ENCODE measurements around the gene TTC13. TPM values are rescaled to one million over a fixed set of nuclear protein-coding genes. Genes with fewer than 3 reads are reported as not detected.

TTC13 gene
- total RNA-seq, 1 donor from 2014 or later = 18.6 TPM

- no peak overlapping the region for H3K27ac ChIP-seq
- no peaks in the 10 kb centered on the region for H3K9me3 ChIP-seq
- peaks cover 5% of the 10 kb centered on the region for H3K27me3 ChIP-seq
- no peak for TF ChIP-seq CTCF (IDR thresholded peaks at IDR 0.05)
- no peaks in the 10 kb centered on the region for H3K36me3 ChIP-seq
- DNase-seq (no peak), ATAC-seq (no peak)
- peaks cover 9% of the 10 kb centered on the region for H3K4me1 ChIP-seq
- H3K4me3 ChIP-seq = no peak overlapping the region
- intact Hi-C loops (cut with DNase I) = no loop called here
Observed at GRCh38 chr1:230877146-230877923, 101.3 kb downstream of the TTC13 start.

GRCh38 chr1:230876660-230877059, 102.0 kb downstream of the TTC13 start:
- H3K27ac ChIP-seq = no peak overlapping the region
- no peak for DNase-seq
- ATAC-seq = no peak
- TF ChIP-seq CTCF (IDR thresholded peaks at IDR 0.05) = no peak
- peaks cover 5% of the 10 kb centered on the region for H3K27me3 ChIP-seq
- no peaks in the 10 kb centered on the region for H3K36me3 ChIP-seq
- no peak overlapping the region for H3K4me3 ChIP-seq
- no peaks in the 10 kb centered on the region for H3K9me3 ChIP-seq
- intact Hi-C loops (cut with DNase I) = no loop called here
- H3K4me1 ChIP-seq = peaks cover 9% of the 10 kb centered on the region

GRCh38 chr1:230875370-230875769, 103.3 kb downstream of the TTC13 start:
- intact Hi-C loops (cut with DNase I) = no loop called here
- H3K27me3 ChIP-seq = peaks cover 4% of the 10 kb centered on the region

GRCh38 chr1:230870916-230871315, 107.7 kb downstream of the TTC13 start:
- Histone ChIP-seq H3K36me3 (no peaks in the 10 kb centered on the region), H3K9me3 (no peaks in the 10 kb centered on the region), H3K4me1 (peaks cover 5% of the 10 kb centered on the region), H3K27ac (no peak overlapping the region), H3K4me3 (no peak overlapping the region), H3K27me3 (no peaks in the 10 kb centered on the region)
- intact Hi-C loops (cut with DNase I) = no loop called here
- no peak for TF ChIP-seq CTCF (IDR thresholded peaks at IDR 0.05)
- DNase-seq = no peak
- no peak for ATAC-seq

More at GRCh38 chr1:230875370-230875769, 103.3 kb downstream of the TTC13 start:
- Histone ChIP-seq H3K4me3 (no peak overlapping the region), H3K9me3 (no peaks in the 10 kb centered on the region), H3K36me3 (no peaks in the 10 kb centered on the region), H3K27ac (no peak overlapping the region), H3K4me1 (peaks cover 9% of the 10 kb centered on the region)
- no peak for TF ChIP-seq CTCF (IDR thresholded peaks at IDR 0.05)
- ATAC-seq = no peak
- DNase-seq = no peak

GRCh38 chr1:230869500-230869899, 109.2 kb downstream of the TTC13 start:
- Histone ChIP-seq H3K9me3 (no peaks in the 10 kb centered on the region), H3K4me3 (peak overlapping the region; percentile 94), H3K36me3 (no peaks in the 10 kb centered on the region), H3K27ac (peak overlapping the region; percentile 82), H3K4me1 (peaks cover 11% of the 10 kb centered on the region), H3K27me3 (no peaks in the 10 kb centered on the region)
- ATAC-seq (no peak), DNase-seq (no peak)
- intact Hi-C loops (cut with DNase I) = no loop called here
- TF ChIP-seq CTCF (IDR thresholded peaks at IDR 0.05) = no peak
